PC-9 (cell line): Measurements from ENCODE around the gene PLEKHA6.

Experiments
- CTCF ChIP-seq: fragments of 200-600 bp; sonication (generic); conservative IDR thresholded peaks from 2 replicates; pipeline ENCODE4 v1.6.1; 2017; ENCODE audit warnings: mixed run types, antibody characterized with exemption, mild to moderate bottlenecking, moderate library complexity
- EZH2 ChIP-seq: fragments of 200-600 bp; sonication (generic); IDR thresholded peaks from 2 replicates; pipeline ENCODE4 v1.8.0; 2017; ENCODE audit warnings: antibody characterized with exemption, low read depth

DNA sequence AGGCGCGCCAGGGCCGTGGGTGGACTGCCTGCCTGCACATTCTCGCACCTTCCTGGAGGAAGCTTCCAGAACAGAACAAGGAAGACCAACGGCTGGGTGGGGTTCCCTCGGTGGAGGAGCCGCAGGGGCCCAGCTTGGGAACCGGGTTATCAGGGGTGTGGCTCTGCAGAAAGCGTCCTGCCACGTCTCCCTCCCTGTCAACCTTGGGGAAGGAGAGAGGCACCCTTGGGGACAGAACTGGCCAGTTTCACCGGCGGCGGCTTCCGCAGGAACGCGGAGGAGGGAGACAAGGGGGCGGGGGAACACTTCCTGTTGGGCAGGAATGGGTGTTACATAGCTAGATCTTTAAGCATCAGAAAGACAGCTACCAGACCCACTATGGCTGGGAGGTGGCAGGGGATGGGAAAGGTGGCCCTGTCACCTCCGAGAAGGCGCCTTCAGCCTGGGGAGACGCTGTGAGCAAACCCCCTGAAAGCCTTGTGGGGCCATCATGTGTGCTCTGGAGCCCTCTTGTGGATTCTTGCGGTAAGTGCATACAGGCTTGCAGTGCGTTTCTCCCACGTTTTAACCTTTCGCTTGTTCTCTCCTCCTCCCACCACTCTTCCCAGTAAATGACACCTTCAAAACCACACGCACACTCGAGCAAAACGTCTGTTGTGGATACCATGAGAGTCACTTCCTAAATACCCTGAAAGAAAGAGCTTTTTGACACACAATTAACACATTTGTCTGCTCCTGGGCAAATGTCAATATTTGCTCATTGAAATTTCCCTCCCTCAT, 3.8 kb upstream of the PLEKHA6 start:
- TF ChIP-seq CTCF: peak; percentile 98
- TF ChIP-seq EZH2: no peak
